ENCODE results near the gene PTBP3.

- TF ChIP-seq, protein P1, sequence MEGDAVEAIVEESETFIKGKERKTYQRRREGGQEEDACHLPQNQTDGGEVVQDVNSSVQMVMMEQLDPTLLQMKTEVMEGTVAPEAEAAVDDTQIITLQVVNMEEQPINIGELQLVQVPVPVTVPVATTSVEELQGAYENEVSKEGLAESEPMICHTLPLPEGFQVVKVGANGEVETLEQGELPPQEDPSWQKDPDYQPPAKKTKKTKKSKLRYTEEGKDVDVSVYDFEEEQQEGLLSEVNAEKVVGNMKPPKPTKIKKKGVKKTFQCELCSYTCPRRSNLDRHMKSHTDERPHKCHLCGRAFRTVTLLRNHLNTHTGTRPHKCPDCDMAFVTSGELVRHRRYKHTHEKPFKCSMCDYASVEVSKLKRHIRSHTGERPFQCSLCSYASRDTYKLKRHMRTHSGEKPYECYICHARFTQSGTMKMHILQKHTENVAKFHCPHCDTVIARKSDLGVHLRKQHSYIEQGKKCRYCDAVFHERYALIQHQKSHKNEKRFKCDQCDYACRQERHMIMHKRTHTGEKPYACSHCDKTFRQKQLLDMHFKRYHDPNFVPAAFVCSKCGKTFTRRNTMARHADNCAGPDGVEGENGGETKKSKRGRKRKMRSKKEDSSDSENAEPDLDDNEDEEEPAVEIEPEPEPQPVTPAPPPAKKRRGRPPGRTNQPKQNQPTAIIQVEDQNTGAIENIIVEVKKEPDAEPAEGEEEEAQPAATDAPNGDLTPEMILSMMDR (conservative IDR thresholded peaks at IDR 0.05 in 1 of 2, IDR thresholded peaks at IDR 0.05 in 1 of 2; ENCODE audit: extremely low read depth in 1 of 2, insufficient read depth in 1 of 2, low read depth in 1 of 2, low read length in 2 of 2): no peak
- TF ChIP-seq EZH2 (IDR thresholded peaks at IDR 0.05; ENCODE audit: borderline replicate concordance, low read length): no peak
Observed at GRCh38 chr9:112380825-112381221, 47.4 kb upstream of the PTBP3 start.

Measured in mammary epithelial cell (primary cell).